BE2C (cell line): ENCODE results near the gene OR9A2.

Experiments
- DNase-seq: peaks from one replicate; pipeline ENCODE4 v3.0.0-alpha.2; 2020
- H3K27me3 ChIP-seq: fragments of 250-450 bp; sonication (Bioruptor Pico); 2 replicates; pipeline ENCODE4 v1.5.1; 2020; ENCODE audit warnings: mild to moderate bottlenecking
- H3K36me3 ChIP-seq: fragments of 250-450 bp; sonication (Bioruptor Pico); 2 replicates; pipeline ENCODE4 v1.5.1; 2020; ENCODE audit warnings: mild to moderate bottlenecking
- H3K4me1 ChIP-seq: fragments of 250-450 bp; sonication (Bioruptor Pico); 2 replicates; pipeline ENCODE4 v1.5.1; 2020
- H3K4me3 ChIP-seq: 2 replicates; pipeline ENCODE4 v1.5.1; 2011; ENCODE audit warnings: low read depth, low read length
- H3K9me3 ChIP-seq: fragments of 250-450 bp; sonication (Bioruptor Pico); 2 replicates; pipeline ENCODE4 v1.5.1; 2020
- CTCF ChIP-seq: IDR thresholded peaks from 2 replicates; pipeline ENCODE4 v1.5.1; 2012; ENCODE audit warnings: mild to moderate bottlenecking, low read depth, low read length

Gene OR9A2

DNA sequence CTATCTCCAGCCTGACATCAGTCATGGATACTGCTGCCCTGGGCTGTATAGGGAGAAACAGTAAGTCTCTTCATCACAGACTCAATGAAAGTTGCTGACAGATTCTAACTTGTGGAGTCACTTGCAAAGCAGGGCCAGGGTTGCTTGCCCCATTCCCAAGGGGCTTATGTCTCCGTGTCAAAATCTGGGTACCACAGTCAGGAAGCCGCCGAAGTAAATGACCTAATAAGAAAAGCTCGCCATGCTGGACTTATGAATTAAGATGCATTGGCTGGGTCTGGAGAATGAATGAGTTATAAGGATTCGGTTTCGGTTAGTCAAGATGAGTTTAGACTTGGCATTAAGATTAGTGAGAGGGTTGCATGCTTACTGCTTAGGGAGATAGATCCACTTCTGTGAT, 14.4 kb upstream of the OR9A2 start:
- Histone ChIP-seq H3K9me3 (no peaks in the 10 kb centered on the region), H3K4me1 (no peaks in the 10 kb centered on the region), H3K4me3 (no peak overlapping the region), H3K36me3 (no peaks in the 10 kb centered on the region), H3K27me3 (no peaks in the 10 kb centered on the region)
- no peak for DNase-seq
- no peak for TF ChIP-seq CTCF

DNA sequence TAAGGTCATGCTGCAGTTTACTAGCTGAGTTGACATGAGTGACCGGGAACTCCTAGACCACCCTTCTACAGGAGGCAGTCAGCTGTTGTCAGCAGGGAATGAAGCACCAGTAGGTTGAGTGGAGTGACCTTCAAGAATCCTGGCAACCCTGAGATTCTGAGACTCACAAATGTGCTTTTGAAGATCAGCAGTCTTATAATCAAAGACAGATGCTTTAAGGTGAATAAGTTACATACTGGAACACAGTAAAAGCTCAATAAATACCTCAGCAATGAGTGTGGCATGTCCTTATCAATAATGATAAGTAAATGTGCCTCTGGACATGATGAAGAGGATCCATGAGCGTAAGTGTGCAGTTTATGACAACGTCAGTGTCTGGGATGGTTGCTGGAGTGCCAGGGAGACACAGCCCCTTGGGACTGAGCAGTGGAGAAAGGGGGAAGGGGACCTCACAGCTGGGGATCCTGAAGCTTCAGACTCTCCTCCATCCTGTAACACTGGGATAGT, 13.3 kb upstream of the OR9A2 start:
- no peak for TF ChIP-seq CTCF
- no peaks in the 10 kb centered on the region for H3K4me1 ChIP-seq
- no peaks in the 10 kb centered on the region for H3K27me3 ChIP-seq
- no peaks in the 10 kb centered on the region for H3K9me3 ChIP-seq
- no peak for DNase-seq
- H3K36me3 ChIP-seq: no peaks in the 10 kb centered on the region
- H3K4me3 ChIP-seq: no peak overlapping the region

DNA sequence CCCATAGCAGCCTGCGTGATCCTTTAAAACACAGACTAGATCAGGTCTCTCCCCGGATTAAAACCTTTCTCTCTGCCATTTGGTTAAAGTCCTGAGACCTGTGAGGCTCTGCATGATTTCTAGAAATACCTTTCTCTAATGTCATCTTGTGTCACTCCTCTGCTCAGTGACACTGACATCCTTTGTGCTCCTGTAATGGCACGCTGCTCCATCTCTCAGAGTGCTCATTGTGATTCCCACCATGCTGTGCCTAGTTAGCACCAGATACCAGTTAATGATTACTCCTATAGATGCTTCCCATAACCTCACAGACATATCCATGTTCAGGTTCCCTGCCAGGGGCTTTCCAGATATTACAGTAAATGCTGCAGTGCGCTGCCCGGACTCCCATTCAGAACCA, 11.7 kb upstream of the OR9A2 start:
- Histone ChIP-seq H3K4me1 (no peaks in the 10 kb centered on the region), H3K4me3 (no peak overlapping the region), H3K27me3 (no peaks in the 10 kb centered on the region), H3K9me3 (no peaks in the 10 kb centered on the region), H3K36me3 (no peaks in the 10 kb centered on the region)
- TF ChIP-seq CTCF: no peak
- no peak for DNase-seq

GRCh38 chr7:143027683-143028082, 751 bp upstream of the OR9A2 start:
- no peak for DNase-seq
- no peak for TF ChIP-seq CTCF
- no peaks in the 10 kb centered on the region for H3K9me3 ChIP-seq
- no peak overlapping the region for H3K4me3 ChIP-seq
- H3K4me1 ChIP-seq: no peaks in the 10 kb centered on the region
- no peaks in the 10 kb centered on the region; the same call in 1 of the 2 replicates for H3K27me3 ChIP-seq
- no peaks in the 10 kb centered on the region for H3K36me3 ChIP-seq

DNA sequence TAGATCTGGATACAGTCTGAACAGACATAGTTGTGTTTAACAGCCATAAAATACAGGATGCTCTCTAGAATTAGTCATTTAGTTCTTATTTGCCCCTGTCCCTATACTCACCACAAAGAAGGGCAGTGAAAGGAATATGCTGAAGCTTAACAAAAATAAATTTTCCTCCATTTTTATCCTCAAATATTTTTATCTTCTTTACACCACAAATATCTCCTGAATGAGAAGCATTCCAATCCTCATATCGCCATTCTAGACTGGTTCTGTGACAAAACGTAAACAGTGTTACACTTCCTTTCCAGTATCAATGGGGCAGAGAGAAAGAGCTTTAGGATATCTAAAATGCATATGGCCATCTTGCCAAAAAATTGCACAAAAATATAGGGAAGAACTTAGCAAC, 1.6 kb downstream of the OR9A2 start:
- H3K9me3 ChIP-seq: no peaks in the 10 kb centered on the region
- H3K4me1 ChIP-seq: no peaks in the 10 kb centered on the region
- no peak for DNase-seq
- no peaks in the 10 kb centered on the region; the same call in 1 of the 2 replicates for H3K27me3 ChIP-seq
- no peak overlapping the region for H3K4me3 ChIP-seq
- no peaks in the 10 kb centered on the region for H3K36me3 ChIP-seq
- TF ChIP-seq CTCF: no peak

GRCh38 chr7:143023047-143023446, 3.9 kb downstream of the OR9A2 start:
- no peak for TF ChIP-seq CTCF
- H3K4me1 ChIP-seq: no peaks in the 10 kb centered on the region
- no peaks in the 10 kb centered on the region for H3K9me3 ChIP-seq
- H3K27me3 ChIP-seq: no peaks in the 10 kb centered on the region
- H3K4me3 ChIP-seq: no peak overlapping the region
- no peaks in the 10 kb centered on the region for H3K36me3 ChIP-seq
- DNase-seq: no peak
